Stimulated activated naive CD8-positive, alpha-beta T cell treated with anti-CD3 and anti-CD28 coated beads, Interleukin-15, Interleukin-2, amounts not matched to agents 100 U/mL and 50 U/mL, for 24 hours (primary cell): Measurements from ENCODE around the gene OR10J5.
"Not testable (repeated sequence)": the region's sequence is repeated elsewhere in the genome, so short reads cannot be mapped to it uniquely, and the experiment has no call there.

ENCODE experiments used
- ATAC-seq: fragments of 150-1000 bp; cut with Tn5 transposase; one replicate; pipeline ENCODE4 v1.10.0; 2021
- DNase-seq: peaks from one replicate; pipeline ENCODE4 v3.0.0; 2021

Gene OR10J5

GRCh38 chr1:159535907-159536306 lies at the start of gene OR10J5:
TSS of gene OR10J5 (minus strand) at chr1:159536007. CDS start at chr1:159536007, 0 bp downstream.
- ATAC-seq (no peak), DNase-seq (no peak)

- DNase-seq, result no peak
- no peak for ATAC-seq
Observed at GRCh38 chr1:159584536-159584935, 48.7 kb upstream of the OR10J5 start.

- DNase-seq (no peak), ATAC-seq (no peak)
Observed at GRCh38 chr1:159581422-159581821, 45.6 kb upstream of the OR10J5 start.

GRCh38 chr1:159580340-159580739 lies 44.5 kb upstream of the OR10J5 start:
- DNase-seq (no peak), ATAC-seq (no peak)

- ATAC-seq (no peak), DNase-seq (no peak)
Observed at GRCh38 chr1:159577446-159577845, 41.6 kb upstream of the OR10J5 start.

- no peak for DNase-seq
- no peak for ATAC-seq
Observed at GRCh38 chr1:159562680-159563079, 26.9 kb upstream of the OR10J5 start.

GRCh38 chr1:159561497-159561896 lies 25.7 kb upstream of the OR10J5 start:
- no peak for DNase-seq
- ATAC-seq, result no peak

GRCh38 chr1:159560599-159560998 lies 24.8 kb upstream of the OR10J5 start:
- DNase-seq, result no peak
- no peak for ATAC-seq

GRCh38 chr1:159556931-159557369 lies 21.1 kb upstream of the OR10J5 start:
- no peak for DNase-seq
- no peak for ATAC-seq

- DNase-seq, result no peak
Observed at GRCh38 chr1:159554696-159555095, 18.9 kb upstream of the OR10J5 start.

GRCh38 chr1:159554261-159554660 lies 18.5 kb upstream of the OR10J5 start:
- ATAC-seq (no peak), DNase-seq (no peak)

More at GRCh38 chr1:159554696-159555095, 18.9 kb upstream of the OR10J5 start:
- ATAC-seq, result no peak

- ATAC-seq (no peak), DNase-seq (no peak)
Observed at GRCh38 chr1:159548126-159548525, 12.3 kb upstream of the OR10J5 start.

- DNase-seq (no peak), ATAC-seq (no peak)
Observed at GRCh38 chr1:159532922-159533321, 2.9 kb downstream of the OR10J5 start.

- not testable (repeated sequence) for DNase-seq, ATAC-seq
Observed at GRCh38 chr1:159524792-159525191, 11.0 kb downstream of the OR10J5 start.

GRCh38 chr1:159510229-159510541 lies 25.6 kb downstream of the OR10J5 start:
- DNase-seq (no peak), ATAC-seq (no peak)

GRCh38 chr1:159509440-159510228 lies 26.2 kb downstream of the OR10J5 start:
- ATAC-seq, result no peak
- DNase-seq, result no peak

- ATAC-seq, result no peak
- DNase-seq, result no peak
Observed at GRCh38 chr1:159508951-159509350, 26.9 kb downstream of the OR10J5 start.

GRCh38 chr1:159505676-159506075 lies 30.1 kb downstream of the OR10J5 start:
- no peak for DNase-seq
- no peak for ATAC-seq

- DNase-seq, result no peak
- ATAC-seq, result no peak
Observed at GRCh38 chr1:159501082-159501481, 34.7 kb downstream of the OR10J5 start.

GRCh38 chr1:159494513-159495210 lies 41.1 kb downstream of the OR10J5 start:
- ATAC-seq, DNase-seq: not testable (repeated sequence)

GRCh38 chr1:159493354-159493753 lies 42.5 kb downstream of the OR10J5 start:
- DNase-seq, result no peak
- ATAC-seq, result no peak

GRCh38 chr1:159492575-159493323 lies 43.1 kb downstream of the OR10J5 start:
- DNase-seq (no peak), ATAC-seq (no peak)
